DND-41 (cell line): ENCODE data around the gene RNU6-1.

Source experiments
- ATAC-seq: fragments of 200-7000 bp; cut with Tn5 transposase; 3 replicates; pipeline ENCODE4 v1.9.1; 2021; ENCODE audit warnings: low read depth; ENCODE audit not compliant: insufficient read depth
- DNase-seq: peaks from one replicate; pipeline ENCODE4 v3.0.0-alpha.2; 2020
- H2AFZ ChIP-seq: 2 replicates; pipeline ENCODE4 v1.6.0; 2012; ENCODE audit warnings: low read depth, low read length
- H3K27ac ChIP-seq: 2 replicates; pipeline ENCODE4 v1.5.1; 2012; ENCODE audit warnings: low read length, inconsistent platforms
- H3K27me3 ChIP-seq: fragments of 200-600 bp; sonication (generic); 2 replicates; pipeline ENCODE4 v1.6.0; 2012; ENCODE audit warnings: low read length, mild to moderate bottlenecking, inconsistent platforms; ENCODE audit not compliant: insufficient read depth, poor library complexity
- H3K36me3 ChIP-seq: 2 replicates; pipeline ENCODE4 v1.5.1; 2012; ENCODE audit warnings: low read length, inconsistent platforms; ENCODE audit not compliant: insufficient read depth
- H3K4me1 ChIP-seq: 2 replicates; pipeline ENCODE4 v1.5.1; 2012; ENCODE audit warnings: mild to moderate bottlenecking, low read length; ENCODE audit not compliant: insufficient read depth
- H3K4me2 ChIP-seq: 2 replicates; pipeline ENCODE4 v1.6.0; 2012; ENCODE audit warnings: mild to moderate bottlenecking, moderate library complexity, low read length, inconsistent platforms; ENCODE audit not compliant: insufficient read depth
- H3K4me3 ChIP-seq, 2 experiments: fragments of 200-600 bp in 1 of 2; shearing (Covaris generic) in 1 of 2; 2 replicates each; pipeline ENCODE4 v1.5.1; 2012 to 2016; ENCODE audit warnings: inconsistent platforms in 2 of 2, low read length in 2 of 2, mild to moderate bottlenecking in 2 of 2, low read depth in 1 of 2, moderate library complexity in 1 of 2
- H3K79me2 ChIP-seq: 2 replicates; pipeline ENCODE4 v1.6.0; 2012; ENCODE audit warnings: low read length, inconsistent platforms; ENCODE audit not compliant: insufficient read depth
- H3K9ac ChIP-seq: 2 replicates; pipeline ENCODE4 v1.6.0; 2012; ENCODE audit warnings: low read depth, mild to moderate bottlenecking, inconsistent platforms, low read length, moderate library complexity
- H3K9me3 ChIP-seq: 2 replicates; pipeline ENCODE4 v1.5.1; 2012; ENCODE audit warnings: low read length, moderate library complexity, mild to moderate bottlenecking, inconsistent platforms; ENCODE audit not compliant: insufficient read depth, severe bottlenecking
- H4K20me1 ChIP-seq: 2 replicates; pipeline ENCODE4 v1.6.0; 2012; ENCODE audit warnings: low read length; ENCODE audit not compliant: insufficient read depth
- CTCF ChIP-seq: IDR thresholded peaks from 2 replicates; pipeline ENCODE4 v1.5.1; 2012; ENCODE audit warnings: borderline replicate concordance, low read length, moderate library complexity, mild to moderate bottlenecking; ENCODE audit not compliant: poor library complexity, severe bottlenecking; ENCODE audit errors: extremely low read depth
- EZH2 ChIP-seq: IDR thresholded peaks from 3 replicates; pipeline ENCODE4 v1.6.1; 2012; ENCODE audit warnings: borderline replicate concordance, low read depth, mild to moderate bottlenecking, moderate library complexity, low read length, inconsistent platforms; ENCODE audit not compliant: severe bottlenecking

Gene RNU6-1

GRCh38 chr15:67799801-67800205, 40.0 kb downstream of the RNU6-1 start:
- Histone ChIP-seq H3K4me2 (no peak overlapping the region), H3K4me1 (peaks cover 31% of the 10 kb centered on the region), H3K36me3 (peaks cover 4% of the 10 kb centered on the region; the same call in 1 of the 2 replicates), H3K79me2 (no peaks in the 10 kb centered on the region), H3K9me3 (peaks cover 4% of the 10 kb centered on the region), H3K27me3 (no peaks in the 10 kb centered on the region), H2AFZ (no peak overlapping the region), H3K9ac (no peak overlapping the region), H3K27ac (no peak overlapping the region), H3K4me3 (no peak overlapping the region), H4K20me1 (no peaks in the 10 kb centered on the region)
- TF ChIP-seq EZH2 (no peak), CTCF (no peak)
- ATAC-seq (no peak), DNase-seq (no peak)

- H3K4me2 ChIP-seq, result no peak overlapping the region
- H3K27me3 ChIP-seq, result no peaks in the 10 kb centered on the region
- no peak overlapping the region for H3K4me3 ChIP-seq
- H3K4me1 ChIP-seq, result peaks cover 26% of the 10 kb centered on the region
- TF ChIP-seq CTCF (no peak), EZH2 (no peak)
- H2AFZ ChIP-seq, result no peak overlapping the region
- DNase-seq, result no peak
- peaks cover 4% of the 10 kb centered on the region for H3K9me3 ChIP-seq
- ATAC-seq, result no peak; the same call in 2 of the 3 replicates
- no peak overlapping the region for H3K9ac ChIP-seq
- H3K79me2 ChIP-seq, result no peaks in the 10 kb centered on the region
- H3K27ac ChIP-seq, result peak overlapping the region; percentile 64
- H3K36me3 ChIP-seq, result peaks cover 4% of the 10 kb centered on the region; the same call in 1 of the 2 replicates
- H4K20me1 ChIP-seq, result no peaks in the 10 kb centered on the region
Measured at GRCh38 chr15:67796196-67797127, 43.4 kb downstream of the RNU6-1 start.

- H3K27me3 ChIP-seq, result no peaks in the 10 kb centered on the region
- no peak overlapping the region for H3K4me2 ChIP-seq
- no peaks in the 10 kb centered on the region for H3K79me2 ChIP-seq
Measured at GRCh38 chr15:67794832-67795574, 44.8 kb downstream of the RNU6-1 start.

More at GRCh38 chr15:67794832-67795574, 44.8 kb downstream of the RNU6-1 start:
- Histone ChIP-seq H4K20me1 (no peaks in the 10 kb centered on the region), H2AFZ (no peak overlapping the region), H3K9ac (no peak overlapping the region), H3K36me3 (peaks cover 6% of the 10 kb centered on the region; the same call in 1 of the 2 replicates), H3K27ac (no peak overlapping the region), H3K9me3 (peaks cover 4% of the 10 kb centered on the region), H3K4me3 (no peak overlapping the region), H3K4me1 (peaks cover 26% of the 10 kb centered on the region)
- ATAC-seq (no peak), DNase-seq (peak; percentile 27)
- no peak for TF ChIP-seq EZH2
- TF ChIP-seq CTCF, result no peak
